Measurements from ENCODE around the gene ITPKC.

DNA sequence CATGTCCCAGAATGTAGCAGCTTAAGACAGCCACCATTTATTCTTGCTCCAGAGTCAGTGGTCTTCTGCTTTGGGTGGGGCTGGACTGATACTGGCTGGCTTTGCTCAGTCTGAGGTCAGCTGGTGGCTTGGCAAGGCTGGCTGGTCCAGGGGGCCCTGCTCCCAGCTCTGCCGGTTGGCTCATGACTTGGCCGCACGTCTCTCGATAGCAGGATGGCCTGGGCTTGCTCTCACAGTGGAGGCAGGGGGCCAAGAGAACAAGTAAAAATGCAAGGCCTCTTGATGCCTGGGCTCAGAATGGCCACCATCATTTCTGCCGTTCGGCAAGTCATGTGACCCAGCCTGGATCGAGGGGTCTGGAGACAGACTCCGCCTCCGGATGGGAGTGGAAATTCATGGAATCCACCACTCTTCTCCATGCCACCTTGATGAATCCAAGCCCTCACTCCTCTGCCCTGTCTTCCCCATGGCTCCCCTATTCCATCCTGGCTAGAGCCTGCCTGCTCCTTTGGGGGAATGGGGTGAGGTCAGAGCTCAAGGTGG is 20.3 kb downstream of the ITPKC start:
- TF ChIP-seq TOX (CRISPR knock-in tag; IDR thresholded peaks at IDR 0.05; ENCODE audit: borderline replicate concordance) (no peak), ARNTL (CRISPR knock-in tag; IDR thresholded peaks at IDR 0.05; ENCODE audit: borderline replicate concordance, low read depth) (no peak), OSR1 (CRISPR knock-in tag; IDR thresholded peaks at IDR 0.05) (no peak)
